Activated CD4-positive, alpha-beta T cell treated with anti-CD3 and anti-CD28 coated beads, Interleukin-2, Interleukin-6, amounts not matched to agents 100 ng/mL and 50 ng/mL, durations not matched to agents 16 hours and 8 hours (primary cell): ENCODE data around the gene KXD1.
"Not testable (repeated sequence)": the region's sequence is repeated elsewhere in the genome, so short reads cannot be mapped to it uniquely, and the experiment has no call there.

ENCODE experiments used
- DNase-seq: peaks from one replicate; pipeline ENCODE4 v3.0.0-alpha.2; 2020

The KXD1 gene

DNA sequence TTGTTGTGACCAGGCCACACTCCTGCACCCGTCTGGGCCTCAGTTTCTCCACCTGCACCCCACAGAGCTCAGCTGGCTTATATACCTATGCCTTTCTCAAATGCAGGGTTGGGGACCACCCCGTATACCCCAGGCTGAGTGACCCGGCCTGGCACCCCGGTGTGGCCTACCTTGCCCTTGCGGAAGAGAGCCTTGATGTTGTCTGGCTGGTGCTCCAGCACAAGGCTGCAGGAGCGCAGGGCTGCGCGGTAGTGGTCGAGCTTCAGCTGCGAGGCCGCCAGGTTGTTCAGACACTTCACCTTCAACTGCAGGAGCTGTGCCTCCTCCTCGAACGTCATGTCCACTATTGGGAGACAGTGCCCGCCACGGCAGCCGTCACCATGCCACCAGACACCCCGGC, 20.2 kb upstream of the KXD1 start:
- no peak for DNase-seq

DNA sequence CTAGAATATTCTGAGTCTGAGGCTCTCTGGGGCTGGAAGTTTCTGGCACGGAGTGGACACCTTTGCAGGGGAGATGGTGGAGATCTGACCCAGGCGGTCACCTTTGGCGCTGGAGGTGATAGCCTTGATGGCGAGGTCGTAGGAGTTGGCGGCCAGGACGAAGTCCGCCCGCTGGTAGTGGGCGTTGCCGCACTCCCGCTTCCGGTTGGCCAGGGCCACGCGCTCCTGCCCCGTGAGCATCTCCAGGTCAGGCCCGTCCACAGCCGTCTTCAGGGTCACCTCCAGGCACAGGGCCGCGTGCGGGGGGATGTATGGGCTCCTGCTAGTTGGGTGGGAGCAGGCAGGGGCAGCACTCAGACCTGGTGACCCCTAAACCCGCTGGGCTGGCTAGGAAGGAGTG, 19.6 kb upstream of the KXD1 start:
- DNase-seq: no peak

DNA sequence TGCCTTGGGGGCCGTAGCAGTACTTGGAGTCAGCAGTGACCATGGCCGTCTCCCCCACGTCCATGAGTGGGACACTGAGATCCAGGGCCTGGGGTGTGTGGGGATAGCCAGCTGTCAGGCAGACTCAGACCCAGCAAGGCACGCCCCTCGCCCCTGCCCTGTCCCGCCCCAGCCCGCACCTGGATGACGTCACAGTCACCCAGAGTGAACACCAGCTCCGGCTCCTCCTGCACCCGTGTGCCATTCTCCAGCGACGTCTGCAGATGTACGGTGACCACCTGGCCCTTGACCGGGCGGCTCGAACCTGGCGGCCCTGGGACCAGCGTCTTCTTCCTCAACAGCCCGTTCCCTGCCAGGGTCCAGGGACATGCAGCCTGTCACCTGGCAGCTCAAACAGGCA, 18.3 kb upstream of the KXD1 start:
- no peak for DNase-seq

GRCh38 chr19:18540200-18540599, 17.5 kb upstream of the KXD1 start:
- not testable (repeated sequence) for DNase-seq

- peak; percentile 45 for DNase-seq
These were observed 16.2 kb upstream of the KXD1 start for GRCh38 chr19:18541258-18541991.

DNA sequence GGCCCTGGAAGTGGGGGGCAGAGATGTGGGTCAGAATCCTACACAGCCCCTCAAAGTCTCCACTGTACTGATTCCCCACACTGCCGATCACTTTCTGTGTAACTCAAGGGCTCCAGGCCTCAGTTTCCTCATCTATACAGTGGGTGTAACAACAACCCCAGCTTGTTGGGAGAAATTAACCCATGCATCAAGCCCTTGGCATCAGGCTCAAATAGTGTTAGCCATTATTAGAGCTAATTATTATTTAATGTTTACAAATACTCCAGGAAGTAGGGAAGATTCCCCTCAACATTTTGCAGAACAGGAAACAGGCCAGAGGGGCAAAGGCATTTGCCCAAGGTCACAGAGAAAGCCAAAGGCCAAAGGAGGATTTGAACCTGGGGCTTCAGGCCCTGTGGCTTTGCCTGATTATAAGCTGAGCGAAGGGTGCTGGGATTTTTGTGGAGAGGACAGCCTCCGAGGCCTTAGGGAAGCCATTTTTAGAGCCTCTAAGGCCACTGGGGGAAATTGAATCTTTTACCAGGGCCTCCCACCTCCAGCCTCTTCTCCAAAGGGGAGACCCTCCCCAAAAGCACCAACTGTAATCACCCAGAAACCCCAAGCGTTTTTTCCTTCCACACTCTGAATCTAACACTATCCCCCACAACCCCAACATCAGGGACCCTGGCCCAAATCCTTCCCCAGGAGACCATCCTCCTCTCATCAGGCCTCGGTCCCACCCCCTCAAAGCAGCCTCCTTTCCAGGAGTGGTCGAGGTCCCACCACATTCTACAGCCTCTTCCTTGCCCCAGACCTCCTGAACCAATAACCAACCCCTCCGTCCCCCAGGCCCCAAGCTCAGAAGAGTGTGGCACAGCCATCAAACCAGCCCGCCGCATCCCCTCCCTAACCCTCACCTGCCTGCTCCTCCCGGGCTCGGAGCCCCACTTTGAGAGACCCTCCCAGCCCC, 15.4 kb upstream of the KXD1 start:
- DNase-seq: no peak

GRCh38 chr19:18542941-18543813, 14.5 kb upstream of the KXD1 start, which contains the start of gene FKBP8:
TSS of gene FKBP8 (minus strand) at chr19:18543573. CDS start at chr19:18541970, 1,603 bp downstream.
- peak; percentile 96 for DNase-seq

- DNase-seq: peak; percentile 91
These were observed 13.7 kb upstream of the KXD1 start for GRCh38 chr19:18543814-18544475.

DNA sequence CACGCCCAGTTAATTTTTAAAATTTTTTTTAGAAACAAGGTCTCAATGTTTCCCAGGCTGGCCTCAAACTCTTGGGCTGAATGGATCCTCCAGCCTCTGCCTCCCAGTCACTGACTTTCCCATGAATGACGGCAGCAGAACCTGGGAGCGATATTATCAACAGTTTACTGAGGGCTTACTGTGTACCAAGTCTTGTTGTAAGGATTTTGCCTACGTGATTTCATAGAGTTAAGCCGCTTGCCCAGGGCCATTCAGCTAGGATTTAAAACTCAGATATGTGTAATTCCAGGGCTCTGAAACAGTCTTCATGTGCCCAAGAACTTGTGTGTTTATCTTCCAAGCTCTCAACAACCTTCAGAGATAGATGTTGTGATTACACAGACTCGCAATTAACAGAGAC, 6.0 kb upstream of the KXD1 start:
- DNase-seq: no peak

DNA sequence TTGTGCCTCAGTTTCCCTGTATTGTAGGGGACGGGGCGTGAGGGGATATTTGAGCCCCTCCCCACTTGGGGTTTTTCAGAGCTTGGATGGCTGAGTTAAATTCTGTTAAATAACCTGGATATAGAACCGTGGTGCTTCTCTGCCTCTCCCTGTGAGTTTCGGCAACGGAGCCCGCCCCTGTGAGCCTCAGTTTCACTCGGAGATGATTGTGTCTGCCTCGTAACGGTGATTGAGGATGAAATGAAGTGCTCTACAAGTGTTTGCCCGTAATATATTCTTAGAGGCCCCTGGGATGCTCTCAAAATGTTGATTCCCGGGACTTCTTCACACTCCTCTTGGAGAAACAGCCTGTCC, 509 bp downstream of the KXD1 start:
- DNase-seq: no peak

DNA sequence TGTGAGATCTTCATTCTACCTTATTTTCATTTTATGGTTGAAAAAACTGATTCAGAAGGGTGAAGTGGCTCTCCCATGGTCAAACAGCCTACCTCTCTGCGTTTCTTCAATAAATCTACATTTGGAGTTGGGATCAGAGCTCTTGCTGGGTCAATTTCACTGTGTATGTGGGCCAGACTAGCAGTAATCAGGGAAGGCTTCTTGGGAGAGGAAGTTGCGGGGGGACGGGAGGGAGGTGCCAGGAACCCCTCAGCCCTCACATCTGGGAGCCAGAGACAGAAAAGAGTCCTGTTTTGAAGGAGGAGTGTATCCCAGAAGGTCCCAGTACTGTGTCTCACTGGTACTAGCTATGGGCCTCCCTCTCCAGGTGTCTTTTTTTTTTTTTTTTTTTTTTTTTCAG, 934 bp downstream of the KXD1 start:
- no peak for DNase-seq

- no peak for DNase-seq
These were observed 2.0 kb downstream of the KXD1 start for GRCh38 chr19:18559685-18560084.

DNA sequence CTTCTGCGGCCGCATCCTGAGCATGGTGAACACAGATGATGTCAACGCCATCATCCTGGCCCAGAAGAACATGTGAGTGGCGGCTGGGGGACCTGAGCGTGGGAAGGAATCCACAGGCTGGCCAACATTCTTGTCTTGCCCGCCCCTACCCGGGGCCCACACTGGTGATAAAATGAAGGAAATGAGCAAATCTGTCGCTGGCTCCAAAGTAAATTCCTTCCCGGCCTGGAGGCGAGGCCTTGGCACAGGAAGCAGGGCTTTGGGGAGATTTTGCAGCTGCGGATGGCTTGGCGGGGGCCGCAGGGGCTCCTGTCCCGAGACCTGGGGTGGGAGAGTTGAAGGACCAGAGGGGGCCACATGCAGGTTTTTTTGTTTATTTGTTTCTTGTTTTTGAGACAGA, 4.4 kb downstream of the KXD1 start:
- DNase-seq: no peak

DNA sequence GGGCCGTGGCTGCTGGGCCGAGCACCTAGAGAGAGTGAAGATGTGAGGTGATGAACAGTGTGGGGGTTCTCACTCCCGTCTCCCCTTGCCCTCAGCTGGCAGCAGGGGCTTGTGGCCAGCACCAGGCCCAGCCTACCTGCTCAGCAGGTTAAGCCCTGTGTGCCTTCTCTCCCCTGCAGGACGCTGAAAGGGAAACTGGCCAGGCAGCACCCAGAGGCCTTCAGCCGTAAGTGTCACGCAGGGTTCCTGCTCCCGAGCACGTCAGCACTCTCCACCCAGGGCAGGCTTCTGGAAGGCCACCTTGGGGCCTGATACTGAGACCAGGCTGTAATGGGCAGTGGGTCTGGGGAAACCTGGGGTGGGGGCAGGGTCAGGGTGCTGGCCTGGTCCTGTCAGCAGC, 9.3 kb downstream of the KXD1 start:
- no peak for DNase-seq

DNA sequence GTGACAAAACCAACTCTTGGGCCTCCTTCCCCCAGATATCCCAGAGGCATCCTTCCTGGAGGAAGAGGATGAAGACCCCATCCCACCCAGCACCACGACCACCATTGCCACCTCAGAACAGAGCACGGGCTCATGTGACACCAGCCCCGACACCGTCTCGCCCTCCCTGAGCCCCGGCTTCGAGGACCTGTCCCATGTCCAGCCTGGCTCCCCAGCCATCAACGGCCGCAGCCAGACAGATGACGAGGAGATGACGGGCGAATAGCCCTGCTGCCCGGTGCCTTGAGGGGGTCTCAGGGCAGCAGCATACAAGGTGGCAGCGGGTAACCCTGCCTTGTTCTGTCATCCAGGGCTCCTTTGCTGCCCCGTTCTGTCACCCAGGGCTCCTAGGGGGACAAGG, 10.7 kb downstream of the KXD1 start:
- no peak for DNase-seq

GRCh38 chr19:18571564-18572344, 14.1 kb downstream of the KXD1 start, which contains the start of gene UBA52:
TSS of gene UBA52 (plus strand) at chr19:18571857. CDS start at chr19:18573301, 1,444 bp downstream.
- DNase-seq: peak; percentile 99

GRCh38 chr19:18574691-18575291, 17.1 kb downstream of the KXD1 start:
- no peak for DNase-seq

DNA sequence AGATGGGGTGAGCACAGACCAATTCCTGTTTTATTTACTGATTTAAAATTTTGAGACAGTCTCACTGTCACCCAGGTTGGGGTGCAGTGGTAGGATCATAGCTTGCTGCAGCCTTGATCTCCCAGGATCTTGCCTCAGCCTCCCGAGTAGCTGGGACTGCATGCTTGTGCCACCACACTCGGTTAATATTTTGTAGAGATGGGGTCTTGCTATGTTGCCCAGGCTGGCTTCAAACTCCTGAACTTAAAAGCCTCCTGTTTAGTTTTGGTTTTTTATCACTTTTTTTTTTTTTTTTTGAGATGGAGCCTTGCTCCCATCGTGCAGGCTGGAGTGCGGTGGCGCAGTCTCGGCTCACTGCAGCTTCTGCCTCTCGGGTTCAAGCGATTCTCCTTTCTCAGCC, 18.7 kb downstream of the KXD1 start:
- no peak for DNase-seq

GRCh38 chr19:18577365-18577914, 19.8 kb downstream of the KXD1 start:
- no peak for DNase-seq

- DNase-seq: no peak
These were observed 22.6 kb downstream of the KXD1 start for GRCh38 chr19:18580311-18580710.

DNA sequence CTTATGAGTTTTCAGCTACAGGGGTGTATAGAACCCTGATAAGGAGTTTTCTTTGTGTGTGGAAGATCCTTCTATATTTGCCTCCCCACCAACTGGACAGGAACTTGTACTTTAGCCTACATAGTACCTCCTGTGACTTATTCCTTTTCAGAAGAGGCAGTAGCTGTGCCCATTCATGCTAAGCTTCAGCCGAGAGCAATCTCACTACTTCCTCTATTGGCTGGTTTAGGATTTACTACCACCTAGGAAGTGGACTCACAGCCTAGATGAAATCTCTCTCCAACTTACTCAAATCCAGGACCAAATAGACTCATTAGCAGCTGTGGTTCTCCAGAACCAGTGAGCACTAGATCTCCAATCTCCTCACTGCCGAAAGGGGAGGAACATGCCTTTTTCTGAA, 28.6 kb downstream of the KXD1 start:
- no peak for DNase-seq
